GM18511 (cell line): ENCODE data around the gene CNTNAP5.

Source experiments
- ATAC-seq: cut with Tn5 transposase; IDR thresholded peaks from one replicate; pipeline ENCODE4 v1.9.1; 2021; ENCODE audit warnings: mild to moderate bottlenecking, moderate library complexity; ENCODE audit not compliant: unreplicated experiment

The CNTNAP5 gene

DNA sequence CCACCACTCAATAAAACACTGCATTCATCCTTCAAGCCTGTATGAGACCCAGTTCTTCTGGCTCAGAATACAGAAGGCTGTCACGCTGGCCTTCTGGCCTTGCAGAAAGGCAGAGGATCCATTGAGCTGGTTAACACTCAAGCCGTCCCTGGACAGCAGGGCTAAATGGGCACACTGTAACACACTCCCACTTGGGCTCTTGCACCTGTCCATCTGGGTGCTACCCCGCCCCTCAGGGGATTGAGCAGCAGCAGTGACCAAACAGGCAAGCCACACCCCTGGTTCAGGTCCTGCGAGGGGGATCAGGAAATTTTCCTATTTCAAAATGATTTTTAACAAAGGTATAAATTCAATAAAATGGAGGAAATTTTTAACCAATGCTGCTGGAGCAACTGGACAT is 936.0 kb downstream of the CNTNAP5 start:
- ATAC-seq, result no peak
